SU-DHL-6 (cell line): ENCODE data around the gene SELENON.

Experiments used
- CTCF ChIP-seq: fragments of 200-600 bp; sonication (generic); IDR thresholded peaks from one replicate; pipeline ENCODE4 v1.5.1; 2017; ENCODE audit warnings: antibody characterized with exemption, mild to moderate bottlenecking, low read length, moderate library complexity; ENCODE audit not compliant: insufficient read depth, poor library complexity, severe bottlenecking
- EZH2phosphoT487 ChIP-seq: fragments of 200-600 bp; sonication (generic), shearing (Covaris generic); conservative IDR thresholded peaks from 2 replicates; pipeline ENCODE4 v1.6.1; 2018; ENCODE audit warnings: mild to moderate bottlenecking, antibody characterized with exemption, low read length, moderate library complexity, mixed read lengths

GRCh38 chr1:25757846-25758185 lies 42.2 kb upstream of the SELENON start:
- no peak for TF ChIP-seq CTCF
- no peak for TF ChIP-seq EZH2phosphoT487
